NT2/D1 (cell line): Measurements from ENCODE around the gene FBXL13.

Experiments used
- DNase-seq: peaks from one replicate; pipeline ENCODE4 v3.0.0-alpha.2; 2011; ENCODE audit warnings: low read depth, low spot score
- H3K27me3 ChIP-seq: 2 replicates; pipeline ENCODE4 v1.6.0; 2011; ENCODE audit warnings: mild to moderate bottlenecking; ENCODE audit not compliant: insufficient read length, insufficient read depth
- H3K36me3 ChIP-seq: 2 replicates; pipeline ENCODE4 v1.6.1; 2011; ENCODE audit warnings: mild to moderate bottlenecking, low read length, mixed read lengths; ENCODE audit not compliant: insufficient read depth, insufficient read length
- H3K4me1 ChIP-seq: 2 replicates; pipeline ENCODE4 v1.5.1; 2011; ENCODE audit not compliant: insufficient read depth, insufficient read length
- H3K4me3 ChIP-seq: 2 replicates; pipeline ENCODE4 v1.5.1; 2011; ENCODE audit warnings: low read depth; ENCODE audit not compliant: insufficient read length
- H3K9ac ChIP-seq: 2 replicates; pipeline ENCODE4 v1.6.0; 2011; ENCODE audit warnings: low read depth; ENCODE audit not compliant: insufficient read length
- H3K9me3 ChIP-seq: 2 replicates; pipeline ENCODE4 v1.5.1; 2011; ENCODE audit warnings: mild to moderate bottlenecking, low read length; ENCODE audit not compliant: insufficient read depth
- SUZ12 ChIP-seq: IDR thresholded peaks from 2 replicates; pipeline ENCODE4 v1.6.1; 2011; ENCODE audit not compliant: insufficient read length, insufficient read depth; ENCODE audit errors: extremely low read depth
- YY1 ChIP-seq: IDR thresholded peaks from 2 replicates; pipeline ENCODE4 v1.6.1; 2011; ENCODE audit not compliant: insufficient read length, insufficient read depth
- ZNF274 ChIP-seq: IDR thresholded peaks from 2 replicates; pipeline ENCODE4 v1.6.1; 2011; ENCODE audit warnings: mild to moderate bottlenecking, low read depth, low read length

Gene FBXL13

DNA sequence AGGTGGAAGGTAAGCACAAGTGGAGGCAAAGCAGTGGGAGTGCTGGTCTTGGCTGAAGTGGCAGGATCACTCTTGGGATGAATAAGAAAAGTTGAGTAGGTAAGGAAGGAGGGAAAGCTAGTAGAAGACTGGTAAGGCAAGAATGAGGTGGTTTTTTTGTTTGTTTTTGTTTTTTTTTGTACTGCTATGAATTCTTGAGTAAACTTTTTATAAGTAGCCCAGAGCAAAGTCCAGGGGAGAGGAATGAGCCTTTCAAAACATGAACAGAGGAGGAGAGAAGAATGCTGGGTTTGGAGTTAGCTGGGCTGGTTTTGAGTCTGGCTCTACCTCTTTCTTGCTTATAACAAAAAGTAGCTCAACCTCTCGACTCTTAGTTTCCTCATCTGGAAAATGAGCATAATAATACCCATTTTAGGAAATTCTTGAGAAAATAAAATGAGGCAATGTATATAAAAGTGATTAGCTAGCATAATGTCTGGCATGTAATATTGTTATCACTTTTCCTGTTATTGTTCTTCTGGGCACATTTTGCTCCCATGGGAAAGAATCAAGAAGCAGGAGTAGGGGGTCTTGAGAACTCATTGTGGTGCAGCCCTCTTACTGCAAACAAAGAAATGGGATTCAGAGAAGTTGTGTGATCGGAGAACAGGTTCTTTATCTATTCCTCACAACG lies 185.9 kb downstream of the FBXL13 start:
- H3K9ac ChIP-seq = no peak overlapping the region
- no peak for DNase-seq
- TF ChIP-seq SUZ12 (no peak), ZNF274 (no peak), YY1 (no peak)

DNA sequence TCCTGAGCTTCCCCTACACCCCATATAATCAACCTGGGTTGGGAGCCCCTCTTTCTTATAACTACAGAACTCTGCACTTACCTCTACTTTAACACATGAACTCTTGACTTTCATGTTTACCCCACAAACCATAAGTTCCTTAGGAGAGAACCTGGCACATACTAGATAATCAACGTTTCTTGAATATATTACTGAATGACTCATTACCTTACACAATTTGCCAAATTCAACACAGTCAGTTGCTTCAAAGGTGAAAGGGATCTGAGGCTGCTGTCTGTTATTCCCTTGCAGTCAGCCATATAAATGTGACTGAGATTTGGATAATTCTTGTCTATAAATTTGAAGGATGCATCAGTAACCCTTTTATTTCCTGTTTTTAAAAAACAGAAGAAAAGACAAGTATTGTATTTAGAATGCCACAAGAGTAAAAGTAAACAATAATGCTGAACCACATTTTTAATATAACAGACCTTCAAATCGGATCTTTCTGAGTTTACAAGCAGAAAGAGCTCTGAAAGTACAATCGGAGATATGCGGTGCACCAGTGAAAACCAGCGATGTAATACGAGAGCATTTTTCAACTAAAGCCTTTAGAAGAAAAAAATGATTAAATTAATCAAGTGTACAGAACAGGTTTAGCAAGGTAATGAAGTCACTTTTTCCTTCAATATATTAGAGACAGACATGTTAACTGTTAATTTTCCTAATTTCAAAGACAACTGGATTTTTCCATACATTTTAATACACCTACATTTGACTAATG lies 191.3 kb downstream of the FBXL13 start:
- no peaks in the 10 kb centered on the region for H3K9me3 ChIP-seq
- H3K9ac ChIP-seq = no peak overlapping the region
- H3K4me1 ChIP-seq = no peaks in the 10 kb centered on the region
- TF ChIP-seq ZNF274 (no peak), YY1 (no peak), SUZ12 (no peak)
- no peaks in the 10 kb centered on the region for H3K27me3 ChIP-seq
- H3K36me3 ChIP-seq = no peaks in the 10 kb centered on the region
- no peak for DNase-seq
- H3K4me3 ChIP-seq = no peak overlapping the region

More for the DNA sequence above, 185.9 kb downstream of the FBXL13 start:
- Histone ChIP-seq H3K9me3 (no peaks in the 10 kb centered on the region), H3K27me3 (no peaks in the 10 kb centered on the region), H3K36me3 (no peaks in the 10 kb centered on the region), H3K4me3 (no peak overlapping the region), H3K4me1 (no peaks in the 10 kb centered on the region)

DNA sequence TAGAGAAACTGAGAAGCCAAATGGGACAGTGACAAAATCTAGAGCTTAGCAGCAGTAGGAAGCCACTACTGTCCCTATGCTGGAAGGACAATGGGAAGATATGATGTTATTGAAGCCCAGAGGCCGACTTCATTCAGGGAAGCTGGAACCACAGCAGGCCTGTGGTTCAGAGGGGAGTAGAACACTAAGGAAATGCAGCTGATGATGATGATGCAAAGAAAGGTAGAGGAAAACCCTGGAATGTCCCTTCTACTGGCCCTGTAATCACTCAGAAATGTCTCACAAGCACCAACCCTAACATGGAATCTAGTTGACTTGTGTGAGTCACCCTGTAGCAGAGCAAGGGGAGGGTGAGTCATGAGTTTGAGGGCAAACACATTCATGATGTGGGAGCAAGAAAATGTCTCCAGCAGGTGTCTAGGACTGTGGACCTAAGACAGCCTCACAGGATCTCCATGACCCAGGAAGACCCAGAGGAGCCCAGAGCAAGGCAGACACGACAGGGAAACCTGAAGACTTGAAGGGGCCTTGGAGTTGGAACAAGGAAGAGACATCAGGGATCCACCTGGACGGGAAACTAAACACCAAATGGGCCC lies 198.8 kb downstream of the FBXL13 start:
- Histone ChIP-seq H3K4me1 (no peaks in the 10 kb centered on the region), H3K4me3 (no peak overlapping the region), H3K27me3 (no peaks in the 10 kb centered on the region), H3K36me3 (no peaks in the 10 kb centered on the region), H3K9ac (no peak overlapping the region), H3K9me3 (no peaks in the 10 kb centered on the region)
- DNase-seq = peak; percentile 11
- TF ChIP-seq SUZ12 = no peak
- TF ChIP-seq YY1 = no peak
- no peak for TF ChIP-seq ZNF274

DNA sequence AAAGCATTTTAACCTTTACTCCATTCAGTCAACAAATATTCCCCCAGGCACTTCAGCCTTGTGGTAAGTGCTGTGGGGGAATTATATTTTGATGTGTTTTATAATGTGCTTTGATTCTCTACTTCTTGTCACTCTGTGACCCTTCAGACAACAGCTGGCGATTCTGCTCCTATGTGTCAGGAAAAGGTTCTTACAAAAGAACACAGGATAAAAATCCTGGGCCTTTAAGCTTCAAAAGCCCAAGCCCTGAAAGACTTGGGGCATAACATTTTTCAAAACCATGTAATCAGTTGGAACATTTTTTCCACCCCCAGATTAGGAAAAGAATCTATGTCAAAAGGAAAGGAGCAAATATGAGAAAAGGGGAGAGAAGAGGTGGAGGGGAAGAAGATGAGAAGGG lies 199.6 kb downstream of the FBXL13 start:
- no peaks in the 10 kb centered on the region for H3K4me1 ChIP-seq
- no peaks in the 10 kb centered on the region for H3K36me3 ChIP-seq
- no peaks in the 10 kb centered on the region for H3K9me3 ChIP-seq
- no peak for DNase-seq
- no peak overlapping the region for H3K4me3 ChIP-seq
- H3K9ac ChIP-seq = no peak overlapping the region
- TF ChIP-seq YY1 = no peak
- TF ChIP-seq ZNF274 = no peak
- no peak for TF ChIP-seq SUZ12
- no peaks in the 10 kb centered on the region for H3K27me3 ChIP-seq

DNA sequence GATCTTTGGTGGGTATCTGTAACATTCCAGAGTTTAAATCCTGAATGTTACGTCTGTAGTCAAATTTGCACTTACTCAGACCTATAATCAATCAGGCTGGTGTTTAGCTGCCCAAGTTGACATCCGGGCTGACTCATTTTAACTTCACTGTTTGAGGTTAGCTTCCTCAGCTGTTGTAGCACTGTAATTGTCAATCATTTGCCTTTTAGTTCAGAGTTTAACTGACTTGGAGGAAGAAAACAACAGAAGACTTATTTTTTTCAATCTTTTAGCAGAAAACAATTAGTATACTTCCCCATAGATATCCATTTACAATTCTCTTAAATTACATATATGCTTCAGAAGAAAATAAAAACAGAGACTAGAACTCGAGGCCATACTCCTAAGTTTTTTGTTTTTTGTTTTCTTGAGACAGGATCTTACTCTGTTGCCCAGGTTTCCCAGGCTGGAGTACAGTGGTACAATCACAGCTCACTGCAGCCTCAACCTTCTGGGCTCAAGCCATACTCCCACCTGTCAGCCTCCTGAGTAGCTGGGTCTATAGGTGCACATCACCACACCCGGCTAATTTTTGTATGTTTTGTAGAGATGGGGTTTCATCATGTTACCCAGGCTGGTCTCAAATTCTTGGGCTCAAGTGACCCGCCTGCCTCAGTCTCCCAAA lies 200.3 kb downstream of the FBXL13 start:
- DNase-seq = no peak
- Histone ChIP-seq H3K4me1 (no peaks in the 10 kb centered on the region), H3K9ac (no peak overlapping the region), H3K36me3 (no peaks in the 10 kb centered on the region), H3K4me3 (no peak overlapping the region), H3K27me3 (no peaks in the 10 kb centered on the region), H3K9me3 (no peaks in the 10 kb centered on the region)
- TF ChIP-seq ZNF274 = no peak
- no peak for TF ChIP-seq SUZ12
- TF ChIP-seq YY1 = no peak

DNA sequence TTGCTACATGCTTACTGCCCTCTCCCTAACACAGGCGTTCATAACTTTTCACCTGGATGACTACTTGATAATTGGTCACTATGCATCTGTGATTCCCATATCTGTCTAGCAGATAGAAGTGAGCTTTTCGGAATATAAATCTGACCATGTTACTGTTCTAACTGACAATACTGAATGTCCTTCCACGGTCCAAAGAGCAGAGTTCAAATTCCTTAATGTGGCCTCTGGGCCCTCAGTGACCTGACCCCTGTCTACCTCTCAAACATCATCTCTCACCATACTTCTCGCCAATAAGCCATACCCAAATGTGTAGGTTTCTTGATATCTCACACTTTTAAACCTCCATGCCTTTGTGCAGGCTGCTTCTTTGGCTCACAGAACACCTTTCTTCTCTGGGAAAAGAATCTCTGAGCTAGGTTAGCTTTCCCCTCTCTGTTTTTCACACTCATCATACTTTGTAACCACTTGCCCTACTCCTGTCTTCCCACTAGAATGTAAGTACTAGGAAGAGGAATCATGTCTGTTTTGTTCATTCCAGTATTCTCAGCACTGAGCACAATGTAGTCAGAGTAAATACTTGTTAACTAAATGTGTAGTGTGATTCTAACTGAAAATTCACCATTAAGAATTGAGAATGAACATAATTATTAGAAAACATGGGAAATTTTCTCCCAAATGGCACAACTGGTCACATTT lies 201.0 kb downstream of the FBXL13 start:
- no peak overlapping the region for H3K4me3 ChIP-seq
- H3K27me3 ChIP-seq = no peaks in the 10 kb centered on the region
- H3K36me3 ChIP-seq = no peaks in the 10 kb centered on the region
- H3K4me1 ChIP-seq = no peaks in the 10 kb centered on the region
- no peak for DNase-seq
- H3K9me3 ChIP-seq = no peaks in the 10 kb centered on the region
- H3K9ac ChIP-seq = no peak overlapping the region
- TF ChIP-seq YY1 (no peak), SUZ12 (no peak), ZNF274 (no peak)
